ENCODE results near the gene TRIM66.
"Not testable (repeated sequence)": the region's sequence is repeated elsewhere in the genome, so short reads cannot be mapped to it uniquely, and the experiment has no call there.

The TRIM66 gene

DNA sequence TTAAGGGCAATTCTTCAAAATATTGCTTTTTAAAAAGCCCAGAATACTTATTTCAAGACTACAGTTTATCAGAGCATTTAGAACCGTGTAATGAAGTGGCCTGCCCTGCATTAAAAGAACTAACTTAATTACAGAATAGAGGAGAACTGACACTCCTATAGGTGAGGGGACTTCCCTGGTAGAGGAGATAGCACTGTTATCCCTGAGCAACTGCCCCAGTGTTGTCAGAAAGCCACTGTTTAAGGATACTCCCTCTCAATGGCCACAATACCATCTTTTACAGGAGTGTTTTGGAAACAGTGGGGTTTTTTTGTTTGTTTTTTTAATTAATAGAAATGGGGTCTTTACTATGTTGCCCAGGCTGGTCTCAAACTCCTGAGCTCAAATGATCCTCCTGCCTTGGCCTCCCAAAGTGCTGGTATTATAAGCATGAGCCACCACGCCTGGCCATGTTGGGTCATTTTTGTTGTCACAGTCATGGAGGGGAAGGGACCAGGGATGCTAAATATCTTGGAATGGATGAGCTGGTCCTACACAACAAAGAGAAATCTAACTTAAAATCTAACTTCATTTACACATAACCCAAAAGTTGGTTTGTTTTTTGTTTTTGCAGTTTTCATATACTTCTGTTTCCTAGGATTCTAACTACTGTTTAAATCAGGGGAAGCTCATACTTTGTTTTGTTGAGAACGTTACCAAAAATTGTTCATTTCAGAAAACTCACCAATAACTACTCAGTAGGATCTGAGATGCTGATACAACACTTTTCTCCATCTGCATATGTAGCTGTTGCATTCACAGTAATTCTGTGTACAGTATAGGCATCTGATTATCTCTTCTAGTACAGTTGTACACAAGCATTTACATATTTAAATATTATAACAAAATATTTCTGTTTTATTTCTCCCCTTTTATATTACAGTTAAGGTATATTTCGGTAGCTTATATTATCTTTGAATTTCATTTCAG lies 8.2 kb upstream of the TRIM66 start:
- DNase-seq (ENCODE audit: low spot score): no peak

DNA sequence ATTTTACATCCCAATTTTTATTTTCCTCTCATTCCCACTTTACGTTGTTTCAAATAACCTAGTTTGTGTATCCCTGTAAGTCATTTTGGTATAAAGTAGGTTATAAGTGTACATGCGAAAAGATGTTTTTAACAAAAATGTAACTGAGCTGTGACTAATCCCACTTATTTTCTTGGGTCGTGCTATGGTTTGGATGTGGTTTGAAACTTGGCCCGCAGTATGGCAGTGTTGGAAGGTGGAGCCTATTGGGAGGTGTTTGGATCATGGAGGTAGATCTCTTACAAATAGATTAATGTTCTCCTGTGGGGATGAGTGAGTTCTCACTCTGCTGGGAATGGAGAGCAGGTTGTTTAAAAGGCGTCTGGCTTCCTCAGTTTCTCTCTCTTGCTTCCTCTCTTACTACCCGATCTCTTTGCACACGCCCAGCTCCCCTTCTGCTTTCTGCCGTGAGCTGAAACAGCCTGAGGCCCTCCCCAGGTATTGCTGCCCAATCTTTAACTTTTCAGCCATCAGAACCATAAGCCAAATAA lies 7.3 kb upstream of the TRIM66 start:
- no peak for DNase-seq (ENCODE audit: low spot score)

DNA sequence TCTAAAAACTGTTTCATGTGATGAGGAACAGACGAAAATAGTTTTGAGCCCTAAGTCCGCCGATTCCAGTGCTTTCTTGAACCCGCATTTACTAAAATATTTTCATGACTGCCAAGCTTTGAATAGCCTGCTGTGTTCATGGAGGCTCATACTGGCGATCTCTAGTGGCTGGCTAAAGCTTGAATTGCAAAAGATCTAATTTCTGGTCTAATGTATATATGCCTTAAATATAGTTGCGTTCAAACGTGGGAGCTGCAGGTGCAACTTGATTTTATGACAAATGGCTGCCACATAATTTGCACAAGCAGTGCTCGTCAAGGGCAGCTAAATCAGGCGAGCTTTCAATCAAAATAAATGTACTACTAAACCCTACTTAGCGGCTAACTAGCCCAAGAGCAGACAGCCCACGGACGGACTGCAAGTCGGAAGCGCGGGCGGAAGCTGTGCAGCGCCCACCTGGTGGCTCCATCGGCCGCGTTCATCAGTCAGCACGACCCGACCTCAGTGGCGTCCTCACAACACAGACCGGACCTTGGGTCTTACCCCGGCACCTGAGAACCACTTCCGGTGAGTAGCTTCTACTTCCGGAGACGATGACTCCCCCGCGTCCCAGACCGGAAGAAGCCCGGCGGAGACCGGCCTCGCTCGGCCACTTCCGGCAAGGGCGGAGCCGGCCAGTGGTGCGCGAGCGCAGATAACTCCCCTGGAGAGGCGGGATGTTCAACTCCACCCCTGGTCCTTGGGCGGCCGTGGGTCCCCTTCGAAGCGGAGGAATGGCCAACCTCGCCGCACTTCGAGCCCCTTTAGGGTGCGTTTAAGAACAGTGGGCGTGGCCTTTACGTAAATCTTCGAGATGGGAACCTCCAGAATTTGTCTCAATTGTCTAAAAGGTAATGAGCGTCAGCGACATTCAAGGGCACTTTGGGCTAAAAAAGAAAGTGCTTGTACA lies 6.2 kb upstream of the TRIM66 start:
- peak; percentile 94 for DNase-seq (ENCODE audit: low spot score)

- no peak for DNase-seq (ENCODE audit: low spot score)
Measured at GRCh38 chr11:8686325-8686724, 3.9 kb upstream of the TRIM66 start.

- no peak for DNase-seq (ENCODE audit: low spot score)
Measured at GRCh38 chr11:8685820-8686219, 3.4 kb upstream of the TRIM66 start.

DNA sequence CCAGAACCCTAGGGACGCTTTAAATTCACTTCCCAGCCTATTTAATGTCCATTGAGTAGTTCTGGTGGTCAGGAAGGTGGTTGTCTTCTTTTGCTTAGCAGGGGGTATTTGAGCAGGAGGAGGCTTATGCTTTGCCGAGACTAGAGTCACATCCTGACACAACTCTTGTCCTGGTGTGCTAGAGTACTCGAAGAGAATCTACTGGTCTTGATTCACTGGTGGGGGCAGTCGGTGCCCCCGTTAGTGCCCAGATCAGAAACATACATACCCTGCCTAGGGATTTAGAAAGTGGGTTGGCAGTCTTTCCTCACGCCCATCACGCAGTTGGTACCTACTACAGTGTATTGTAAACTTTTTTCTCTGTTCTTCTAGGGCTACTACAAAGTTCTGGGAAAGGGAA lies 2.8 kb upstream of the TRIM66 start:
- DNase-seq (ENCODE audit: low spot score): no peak

DNA sequence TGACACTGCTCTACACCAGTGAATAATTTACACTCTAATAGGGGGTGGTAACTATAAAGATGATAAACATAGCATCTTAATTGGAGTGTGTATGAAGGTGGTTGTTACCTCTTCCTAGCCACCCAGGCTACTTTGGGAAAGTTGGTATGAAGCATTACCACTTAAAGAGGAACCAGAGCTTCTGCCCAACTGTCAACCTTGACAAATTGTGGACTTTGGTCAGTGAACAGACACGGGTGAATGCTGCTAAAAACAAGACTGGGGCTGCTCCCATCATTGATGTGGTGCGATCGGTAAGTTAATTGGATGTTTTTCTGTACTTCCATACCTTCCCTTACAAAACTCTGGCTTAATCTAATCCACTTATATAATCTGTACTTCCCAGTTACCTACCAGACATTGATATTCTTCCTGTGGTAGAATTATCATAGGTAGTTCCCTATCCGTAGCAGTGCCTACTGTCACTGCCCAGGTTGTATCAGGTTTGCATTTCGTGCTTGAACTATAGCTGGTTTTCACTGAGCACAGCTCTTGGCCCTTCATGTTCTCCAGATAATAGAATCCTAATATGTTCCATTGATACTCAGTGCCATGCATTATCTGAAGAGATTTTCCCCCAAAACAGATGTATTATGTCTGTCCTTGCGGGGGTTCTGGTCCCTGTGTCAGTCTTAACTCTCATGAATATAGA lies 2.3 kb upstream of the TRIM66 start:
- no peak for DNase-seq (ENCODE audit: low spot score)

- DNase-seq (ENCODE audit: low spot score): no peak
Measured at GRCh38 chr11:8683115-8683807, 796 bp upstream of the TRIM66 start.

DNA sequence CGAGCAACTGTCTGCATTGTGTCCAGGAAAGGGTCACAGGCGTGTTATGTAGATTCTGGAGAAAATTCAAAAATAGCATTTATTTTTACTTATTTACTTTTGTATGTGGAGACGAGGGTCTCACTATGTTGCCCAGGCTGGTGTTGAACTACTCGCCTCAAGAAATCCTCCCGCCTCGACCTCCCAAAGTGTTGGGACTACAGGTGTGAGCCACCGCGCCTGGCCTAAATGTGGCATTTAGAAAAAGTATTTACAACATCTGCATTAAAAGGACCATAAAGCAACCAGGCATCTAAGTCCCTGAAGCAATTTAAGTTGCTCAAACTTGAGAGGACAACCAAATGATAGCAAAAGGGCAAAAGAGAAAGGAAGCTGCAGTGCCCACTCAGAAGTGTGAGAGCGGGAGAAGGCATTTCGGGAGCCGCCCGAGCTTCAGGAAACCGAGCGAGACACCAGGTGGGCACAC lies 595 bp downstream of the TRIM66 start:
- no peak for DNase-seq (ENCODE audit: low spot score)

DNA sequence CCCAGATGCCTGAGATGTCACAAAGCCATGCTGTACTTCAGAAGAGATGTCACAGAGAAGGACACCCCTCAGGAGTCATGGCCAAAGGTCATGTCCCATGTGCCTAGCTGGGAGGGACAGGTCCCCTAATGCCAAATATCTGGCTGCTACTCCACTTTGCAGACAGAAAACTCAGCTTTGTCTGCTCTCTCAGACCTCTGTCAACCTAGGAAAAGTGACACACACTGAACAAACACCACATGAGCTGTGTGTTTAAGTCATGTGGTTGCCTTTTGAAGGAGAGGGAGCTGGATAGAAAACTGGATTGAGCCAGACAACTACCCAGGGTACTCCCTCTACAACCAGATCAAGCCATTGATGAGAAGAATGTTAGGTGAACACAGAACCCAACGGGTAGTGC lies 3.5 kb downstream of the TRIM66 start:
- no peak for DNase-seq (ENCODE audit: low spot score)

DNA sequence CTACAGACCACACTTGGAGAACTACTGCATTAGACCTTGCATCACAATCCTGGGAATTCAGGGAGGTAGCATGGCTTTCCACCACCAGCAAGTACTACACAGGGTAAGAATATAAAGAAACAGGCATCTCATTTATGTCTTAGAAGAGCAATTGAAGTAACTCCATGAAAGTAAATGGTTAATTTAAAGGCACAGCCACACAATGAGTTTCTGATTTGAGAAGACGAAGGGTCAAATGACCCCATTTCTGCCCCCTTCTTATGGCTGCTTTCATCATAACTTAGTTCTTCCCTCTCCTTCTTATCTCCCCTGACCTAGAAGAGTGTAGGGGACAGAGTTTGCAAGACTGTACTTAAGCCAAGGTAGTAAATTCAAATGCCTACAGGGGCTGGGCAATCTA lies 6.0 kb downstream of the TRIM66 start:
- no peak for DNase-seq (ENCODE audit: low spot score)

DNA sequence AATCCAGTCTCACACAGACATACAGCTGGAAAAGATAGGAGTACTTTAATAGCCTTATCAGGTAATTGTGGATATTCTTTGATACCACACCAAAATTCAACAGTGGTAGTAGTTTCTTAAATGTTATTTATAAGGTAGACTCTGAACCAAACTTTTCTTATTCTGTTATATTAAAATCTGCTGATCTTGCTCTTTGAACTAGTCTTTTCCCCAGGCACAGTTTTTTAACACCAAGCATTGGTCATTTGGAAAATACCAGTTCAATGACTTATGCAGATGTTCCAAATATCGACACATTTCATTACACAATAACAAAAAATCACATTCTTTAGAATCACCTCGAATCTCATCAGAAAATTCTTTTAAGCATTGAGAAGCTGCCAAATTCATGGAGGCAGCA lies 7.6 kb downstream of the TRIM66 start:
- no peak for DNase-seq (ENCODE audit: low spot score)

DNA sequence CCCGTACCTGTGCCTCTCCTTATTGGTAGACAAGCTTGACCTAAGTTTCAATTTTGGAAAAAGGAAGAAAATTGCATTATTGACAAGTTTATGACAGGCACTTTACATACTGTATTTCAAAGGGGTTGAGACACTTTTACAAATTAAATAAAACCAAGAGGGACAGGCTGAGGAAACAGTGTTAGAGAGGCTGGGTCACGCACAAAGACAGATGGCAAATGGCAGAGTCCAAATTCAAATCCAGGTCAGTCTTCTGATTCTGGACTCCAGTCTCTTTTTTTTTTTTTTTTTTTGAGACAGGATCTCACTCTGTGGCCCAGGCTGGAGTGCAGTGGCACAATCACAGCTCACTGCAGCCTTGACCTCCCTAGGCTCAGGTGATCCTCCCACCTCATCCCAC lies 10.1 kb downstream of the TRIM66 start:
- DNase-seq (ENCODE audit: low spot score): no peak

DNA sequence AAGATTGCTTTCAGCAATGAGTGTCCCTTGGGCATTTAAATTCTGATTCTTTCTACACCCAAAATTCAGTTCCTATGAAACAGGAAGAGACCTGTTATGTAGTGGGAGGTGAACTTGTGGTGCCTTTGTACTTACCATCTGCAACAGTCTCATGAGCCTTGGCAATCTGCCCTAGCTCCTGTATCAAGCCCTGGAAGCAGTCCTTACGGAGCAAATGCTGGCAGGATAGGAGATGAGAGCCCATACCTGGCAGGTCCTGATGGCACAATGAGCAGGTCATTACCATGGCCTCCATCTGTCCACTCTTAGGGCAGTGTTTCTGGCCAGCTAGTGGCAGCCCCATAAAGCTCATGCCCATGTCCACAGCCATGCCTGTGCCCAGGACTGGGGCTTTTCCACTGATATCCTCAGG lies 10.8 kb downstream of the TRIM66 start:
- no peak for DNase-seq (ENCODE audit: low spot score)

GRCh38 chr11:8671193-8671612 lies 11.3 kb downstream of the TRIM66 start:
- no peak for DNase-seq (ENCODE audit: low spot score)

DNA sequence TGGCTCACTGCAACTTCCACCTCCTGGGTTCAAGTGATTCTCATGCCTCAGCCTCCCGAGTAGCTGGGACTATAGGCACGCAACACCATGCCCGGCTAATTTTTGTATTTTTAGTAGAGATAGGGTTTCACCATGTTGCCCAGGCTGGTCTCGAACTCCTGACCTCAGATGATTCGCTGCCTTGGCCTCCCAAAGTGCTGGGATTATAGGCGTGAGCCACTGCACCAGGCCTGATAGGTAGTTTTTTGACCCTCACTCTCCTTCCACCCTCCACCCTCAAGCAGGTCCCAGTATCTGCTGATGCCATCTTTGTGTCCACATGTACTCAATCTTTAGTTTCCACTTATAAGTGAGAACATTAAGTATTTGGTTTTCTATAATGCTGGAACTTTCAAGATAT lies 12.4 kb downstream of the TRIM66 start:
- not testable (repeated sequence) for DNase-seq (ENCODE audit: low spot score)

GRCh38 chr11:8665222-8665621 lies 17.2 kb downstream of the TRIM66 start:
- no peak for DNase-seq (ENCODE audit: low spot score)

- no peak for DNase-seq (ENCODE audit: low spot score)
Measured at GRCh38 chr11:8661001-8661795, 21.3 kb downstream of the TRIM66 start.

GRCh38 chr11:8658321-8659057 lies 24.0 kb downstream of the TRIM66 start:
- DNase-seq (ENCODE audit: low spot score): no peak

DNA sequence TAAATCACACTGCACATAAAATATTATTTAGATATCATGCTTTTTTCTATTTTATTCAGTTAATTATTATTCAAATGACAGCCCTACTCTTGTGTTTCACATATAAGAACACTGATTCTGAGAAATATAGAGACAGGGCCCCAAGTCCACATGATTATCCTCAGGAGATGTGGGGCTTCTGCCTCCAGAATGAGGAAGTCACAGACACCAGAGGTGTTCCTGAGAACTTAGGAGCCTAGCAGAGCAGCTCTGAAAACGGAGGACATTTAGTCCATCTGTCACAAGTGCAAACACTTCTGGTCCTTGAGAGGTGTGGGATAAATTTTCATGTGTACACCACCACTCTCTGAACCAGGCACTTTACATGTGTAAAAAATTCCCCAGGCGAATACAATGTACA lies 26.2 kb downstream of the TRIM66 start:
- no peak for DNase-seq (ENCODE audit: low spot score)
